K562 (cell line): ENCODE measurements around the gene CDKN2B. TPM values are rescaled to one million over a fixed set of nuclear protein-coding genes. Genes with fewer than 3 reads are reported as not detected.

Source experiments
- ATAC-seq: fragments of 200-7000 bp; cut with Tn5 transposase; 3 replicates; pipeline ENCODE4 v1.9.1; 2020; ENCODE audit warnings: moderate library complexity
- BruUV-seq: library from RNA; stranded (reverse); fragments of 400-500 nt; replicated peaks from 2 replicates; lab custom pipeline; 2021; lab: Mats Ljungman, UMichigan
- CTCF ChIA-PET: fragments of 300-600 bp; formaldehyde crosslinking; extraction: SDS; loops from one replicate; lab custom pipeline; 2021; ENCODE audit warnings: low intra/inter-chr PET ratio; lab: Yijun Ruan, JAX
- POLR2A ChIA-PET: fragments of 300-600, 350-650 bp; sonication (Branson Sonifier 250); formaldehyde crosslinking; extraction: SDS; loops from one replicate; lab custom pipeline; 2021; ENCODE audit warnings: antibody characterized with exemption, inconsistent platforms; lab: Yijun Ruan, JAX
- DNase-seq, 4 experiments: peaks; one replicate each; pipeline versions ENCODE4 v3.0.0 to v3.0.0-alpha.2; 2011 to 2018; ENCODE audit warnings: low spot score in 3 of 4, mixed read lengths in 3 of 4; ENCODE audit errors: extremely low read depth in 1 of 4
- FAIRE-seq: peaks from 2 replicates; lab custom pipeline; 2011; peaks lifted over from hg19 to GRCh38; lab: Jason Lieb, UNC
- H2AFZ ChIP-seq: 2 replicates; pipeline ENCODE4 v1.6.0; 2011; ENCODE audit warnings: low read depth, low read length, control low read depth, inconsistent platforms
- H3K27ac ChIP-seq: fragments of 200-600 bp; 3 replicates; pipeline ENCODE4 v1.8.0; 2011; ENCODE audit warnings: low read depth, mild to moderate bottlenecking, control low read depth, inconsistent platforms, low read length, moderate library complexity, mixed read lengths; ENCODE audit errors: extremely low read depth
- H3K27me3 ChIP-seq, 2 experiments: fragments of 300-600 bp in 1 of 2; 2 replicates in 1 of 2; 3 replicates in 1 of 2; pipeline versions ENCODE4 v1.6.0 to v1.8.0; 2011; ENCODE audit warnings: inconsistent platforms in 2 of 2, low read length in 2 of 2, mild to moderate bottlenecking in 1 of 2, mixed read lengths in 1 of 2, moderate library complexity in 1 of 2; ENCODE audit not compliant: control insufficient read depth in 2 of 2, insufficient read depth in 2 of 2
- H3K36me3 ChIP-seq: fragments of 300-600 bp; 3 replicates; pipeline ENCODE4 v1.8.0; 2011; ENCODE audit warnings: mild to moderate bottlenecking, low read length, inconsistent platforms; ENCODE audit not compliant: control insufficient read depth, insufficient read depth
- H3K4me1 ChIP-seq, 2 experiments: fragments of 200-600 bp in 1 of 2; replicated peaks in 1 of 2; 2 replicates in 1 of 2; 3 replicates in 1 of 2; pipeline versions ENCODE4 v1.5.1 to v1.8.0; 2011; ENCODE audit warnings: inconsistent platforms in 2 of 2, low read length in 2 of 2, mild to moderate bottlenecking in 1 of 2, mixed read lengths in 1 of 2, moderate library complexity in 1 of 2; ENCODE audit not compliant: control insufficient read depth in 2 of 2, insufficient read depth in 2 of 2
- H3K4me2 ChIP-seq: 2 replicates; pipeline ENCODE4 v1.6.1; 2011; ENCODE audit warnings: low read length, control low read depth, inconsistent platforms, mixed read lengths; ENCODE audit not compliant: insufficient read depth
- H3K4me3 ChIP-seq: fragments of 200-600 bp; sonication (generic), shearing (Covaris generic); 2 replicates; pipeline ENCODE4 v1.5.1; 2016; ENCODE audit warnings: control low read depth, inconsistent platforms
- H3K79me2 ChIP-seq: fragments of 200-600 bp; 3 replicates; pipeline ENCODE4 v1.8.0; 2011; ENCODE audit warnings: low read length, inconsistent platforms; ENCODE audit not compliant: control insufficient read depth, insufficient read depth
- H3K9ac ChIP-seq, 2 experiments: 2 replicates each; pipeline versions ENCODE4 v1.6.0 to v1.6.1; 2011; ENCODE audit warnings: low read depth in 2 of 2, low read length in 2 of 2, control low read depth in 1 of 2, inconsistent platforms in 1 of 2, mild to moderate bottlenecking in 1 of 2, mixed read lengths in 1 of 2; ENCODE audit not compliant: insufficient read depth in 1 of 2
- H3K9me1 ChIP-seq: one replicate; pipeline ENCODE4 v1.6.0; 2011; ENCODE audit warnings: inconsistent platforms, mild to moderate bottlenecking, low read length, moderate library complexity; ENCODE audit not compliant: control insufficient read depth, insufficient read depth
- H3K9me3 ChIP-seq: replicated peaks from 2 replicates; pipeline ENCODE4 v1.5.1; 2011; ENCODE audit warnings: low read depth, low read length, inconsistent platforms; ENCODE audit not compliant: control insufficient read depth, insufficient read depth
- H4K20me1 ChIP-seq: replicated peaks from 2 replicates; pipeline ENCODE4 v1.6.1; 2011; ENCODE audit warnings: low read length, inconsistent platforms, mixed read lengths; ENCODE audit not compliant: control insufficient read depth, insufficient read depth
- CCAR2 ChIP-seq: fragments of 200-400 bp; formaldehyde crosslinking; IDR thresholded peaks from 2 replicates; pipeline ENCODE4 v1.6.1; 2017; ENCODE audit warnings: mild to moderate bottlenecking, low read depth, low read length
- FOSL1 ChIP-seq: fragments of 200-800 bp; sonication (Bioruptor generic); conservative IDR thresholded peaks from 2 replicates; pipeline ENCODE4 v1.6.1; 2016; ENCODE audit warnings: missing genetic modification characterization, missing compliant biosample characterization
- HDAC6 ChIP-seq: IDR thresholded peaks from 2 replicates; pipeline ENCODE4 v1.6.1; 2012; ENCODE audit warnings: low read depth, mild to moderate bottlenecking, control low read depth, inconsistent platforms, low read length, moderate library complexity
- NCOR1 ChIP-seq: fragments of 450-650 bp; IDR thresholded peaks from 2 replicates; pipeline ENCODE4 v1.6.1; 2016; ENCODE audit warnings: mild to moderate bottlenecking, moderate library complexity
- RBM39 ChIP-seq: fragments of 200-400 bp; formaldehyde crosslinking; optimal IDR thresholded peaks from 2 replicates; pipeline ENCODE3; 2018; ENCODE audit warnings: low read depth, low read length
- STAT5A ChIP-seq: IDR thresholded peaks from 2 replicates; pipeline ENCODE4 v1.6.1; 2012; ENCODE audit warnings: low read length, inconsistent platforms, borderline replicate concordance
- XRCC3 ChIP-seq: fragments of 450-650 bp; IDR thresholded peaks from 2 replicates; pipeline ENCODE4 v1.6.1; 2017; ENCODE audit warnings: mild to moderate bottlenecking, moderate library complexity
- ZBTB17 ChIP-seq: fragments of 450-650 bp; formaldehyde crosslinking; IDR thresholded peaks from 2 replicates; pipeline ENCODE4 v1.4.0; 2020; ENCODE audit warnings: mild to moderate bottlenecking
- ZC3H4 ChIP-seq: sonication (generic); formaldehyde crosslinking; IDR thresholded peaks from 2 replicates; pipeline ENCODE4 v1.9.0; 2021; ENCODE audit warnings: missing genetic modification reagents, borderline replicate concordance
- ZFPM2 ChIP-seq: fragments of 250-450 bp; sonication (Bioruptor Pico); IDR thresholded peaks from 2 replicates; pipeline ENCODE4 v1.5.1; 2022; ENCODE audit warnings: mild to moderate bottlenecking
- WGBS: fragments of 100-300 bp; shearing (Covaris generic); methylation state at CpG from one replicate; pipeline ENCODE4 v1.1.6; 2016; ENCODE audit warnings: low coverage, mixed read lengths; ENCODE audit not compliant: insufficient coverage; ENCODE audit errors: missing lambda C conversion rate; 5-methylcytosine and 5-hydroxymethylcytosine counted together
- in situ Hi-C: fragments of 300-500 bp; cut with MboI; formaldehyde crosslinking; loops from 4 replicates; pipeline ENCODE4 v1.15.0; 2018; ENCODE audit warnings: inconsistent platforms, mixed read lengths
- intact Hi-C: fragments of 100-400 bp; cut with micrococcal nuclease; formaldehyde crosslinking; loops from 2 replicates; pipeline ENCODE4 v1.14.2; 2022
- polyA plus RNA-seq, 8 experiments: library from polyadenylated mRNA; depleted of rRNA in 4 of 8; stranded (reverse) in 5 of 8; unstranded in 3 of 8; fragments of >200 nt; fragmentation: Nextera tagmentation in 2 of 8; fragmentation: Illumina TruSeq in 1 of 8; extraction: Ambion mirVana in 2 of 8; extraction: Trizol in 1 of 8; gene quantifications; 2 replicates each; pipeline versions ENCODE4 v1.2.1 to v1.2.3, GENCODE V29; 2011 to 2014; ENCODE audit warnings: inconsistent platforms in 1 of 8, missing spikeins in 1 of 8
- total RNA-seq, 7 experiments: library from RNA; depleted of rRNA in 6 of 7; stranded (reverse); fragments of >200 nt in 6 of 7; fragmentation: Illumina TruSeq in 2 of 7; extraction: Trizol in 2 of 7; gene quantifications; 2 replicates each; pipeline versions ENCODE4 v1.2.1 to v1.2.3, GENCODE V29; 2011 to 2021; ENCODE audit warnings: low replicate concordance in 1 of 7
- TF ChIP-seq, protein P1 (sequence below): fragments of 200-800 bp; sonication (Bioruptor generic); IDR thresholded peaks from 2 replicates; pipeline ENCODE4 v1.6.1; 2016; ENCODE audit warnings: missing genetic modification characterization, missing compliant biosample characterization
- TF ChIP-seq, protein P2 (sequence below): sonication (generic); formaldehyde crosslinking; IDR thresholded peaks from 2 replicates; pipeline ENCODE4 v1.8.0; 2022; ENCODE audit warnings: mild to moderate bottlenecking, missing genetic modification reagents
- TF ChIP-seq, protein P3 (sequence below), 3 experiments: IDR thresholded peaks in 2 of 3; conservative IDR thresholded peaks in 1 of 3; 2 replicates each; pipeline ENCODE4 v1.5.1; 2011 to 2012; ENCODE audit warnings: low read length in 3 of 3, mild to moderate bottlenecking in 3 of 3, control low read depth in 2 of 3, improper control_type of control experiment in 1 of 3, inconsistent platforms in 1 of 3, low read depth in 1 of 3, mixed read lengths in 1 of 3, moderate library complexity in 1 of 3; ENCODE audit not compliant: insufficient read depth in 2 of 3

The CDKN2B gene
- total and polyA plus RNA-seq, 9 of the 15 experiments (the other 6 are each of a cell fraction or from before 2014, with no cell fraction given) = not detected

DNA sequence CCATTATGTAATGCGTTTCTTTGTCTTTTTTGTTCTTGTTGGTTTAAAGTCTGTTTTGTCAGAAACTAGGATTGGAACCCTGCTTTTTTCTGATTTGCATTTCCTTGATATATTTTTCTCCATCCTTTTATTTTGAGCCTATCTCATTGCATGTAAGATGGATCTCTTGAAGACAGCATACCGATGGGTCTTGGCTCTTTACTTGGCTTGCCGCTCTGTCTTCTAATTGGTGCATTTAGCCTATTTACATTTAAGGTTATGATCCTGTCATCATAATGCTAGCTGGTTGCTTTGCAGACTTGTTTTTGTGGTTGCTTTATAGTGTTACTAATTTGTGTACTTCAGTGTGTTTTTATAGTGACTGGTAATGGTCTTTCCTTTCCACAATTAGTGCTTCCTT, 13.3 kb upstream of the CDKN2B start:
- no TSS peak for BruUV-seq
- FAIRE-seq (no peak), DNase-seq (no peak), ATAC-seq (no peak)
- ChIA-PET CTCF (no interaction called here), POLR2A (no interaction called here)
- H4K20me1 ChIP-seq = no peaks in the 10 kb centered on the region
- no peak overlapping the region for H3K27ac ChIP-seq
- no peaks in the 10 kb centered on the region for H3K36me3 ChIP-seq
- H3K27me3 ChIP-seq = no peaks in the 10 kb centered on the region
- no peaks in the 10 kb centered on the region for H3K9me3 ChIP-seq
- no peaks in the 10 kb centered on the region for H3K4me1 ChIP-seq
- no peak overlapping the region for H3K4me3 ChIP-seq
- WGBS = no CpG with 5 or more reads among the region's 3 CpGs
- no peaks in the 10 kb centered on the region for H3K9me1 ChIP-seq
- no peak overlapping the region for H3K4me2 ChIP-seq
- H3K9ac ChIP-seq = no peak overlapping the region
- intact Hi-C loops (no loop called here), in situ Hi-C loops (no loop called here)
- H2AFZ ChIP-seq = no peak overlapping the region
- no peaks in the 10 kb centered on the region for H3K79me2 ChIP-seq
- TF ChIP-seq, protein P1, sequence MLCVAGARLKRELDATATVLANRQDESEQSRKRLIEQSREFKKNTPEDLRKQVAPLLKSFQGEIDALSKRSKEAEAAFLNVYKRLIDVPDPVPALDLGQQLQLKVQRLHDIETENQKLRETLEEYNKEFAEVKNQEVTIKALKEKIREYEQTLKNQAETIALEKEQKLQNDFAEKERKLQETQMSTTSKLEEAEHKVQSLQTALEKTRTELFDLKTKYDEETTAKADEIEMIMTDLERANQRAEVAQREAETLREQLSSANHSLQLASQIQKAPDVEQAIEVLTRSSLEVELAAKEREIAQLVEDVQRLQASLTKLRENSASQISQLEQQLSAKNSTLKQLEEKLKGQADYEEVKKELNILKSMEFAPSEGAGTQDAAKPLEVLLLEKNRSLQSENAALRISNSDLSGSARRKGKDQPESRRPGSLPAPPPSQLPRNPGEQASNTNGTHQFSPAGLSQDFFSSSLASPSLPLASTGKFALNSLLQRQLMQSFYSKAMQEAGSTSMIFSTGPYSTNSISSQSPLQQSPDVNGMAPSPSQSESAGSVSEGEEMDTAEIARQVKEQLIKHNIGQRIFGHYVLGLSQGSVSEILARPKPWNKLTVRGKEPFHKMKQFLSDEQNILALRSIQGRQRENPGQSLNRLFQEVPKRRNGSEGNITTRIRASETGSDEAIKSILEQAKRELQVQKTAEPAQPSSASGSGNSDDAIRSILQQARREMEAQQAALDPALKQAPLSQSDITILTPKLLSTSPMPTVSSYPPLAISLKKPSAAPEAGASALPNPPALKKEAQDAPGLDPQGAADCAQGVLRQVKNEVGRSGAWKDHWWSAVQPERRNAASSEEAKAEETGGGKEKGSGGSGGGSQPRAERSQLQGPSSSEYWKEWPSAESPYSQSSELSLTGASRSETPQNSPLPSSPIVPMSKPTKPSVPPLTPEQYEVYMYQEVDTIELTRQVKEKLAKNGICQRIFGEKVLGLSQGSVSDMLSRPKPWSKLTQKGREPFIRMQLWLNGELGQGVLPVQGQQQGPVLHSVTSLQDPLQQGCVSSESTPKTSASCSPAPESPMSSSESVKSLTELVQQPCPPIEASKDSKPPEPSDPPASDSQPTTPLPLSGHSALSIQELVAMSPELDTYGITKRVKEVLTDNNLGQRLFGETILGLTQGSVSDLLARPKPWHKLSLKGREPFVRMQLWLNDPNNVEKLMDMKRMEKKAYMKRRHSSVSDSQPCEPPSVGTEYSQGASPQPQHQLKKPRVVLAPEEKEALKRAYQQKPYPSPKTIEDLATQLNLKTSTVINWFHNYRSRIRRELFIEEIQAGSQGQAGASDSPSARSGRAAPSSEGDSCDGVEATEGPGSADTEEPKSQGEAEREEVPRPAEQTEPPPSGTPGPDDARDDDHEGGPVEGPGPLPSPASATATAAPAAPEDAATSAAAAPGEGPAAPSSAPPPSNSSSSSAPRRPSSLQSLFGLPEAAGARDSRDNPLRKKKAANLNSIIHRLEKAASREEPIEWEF (CRISPR knock-in tag) = no peak
- TF ChIP-seq NCOR1 = no peak
- TF ChIP-seq RBM39 = no peak
- no peak for TF ChIP-seq STAT5A
- no peak for TF ChIP-seq XRCC3
- TF ChIP-seq ZBTB17 (CRISPR knock-in tag) = no peak
- no peak for TF ChIP-seq ZC3H4 (CRISPR knock-in tag)
- TF ChIP-seq, protein P2, sequence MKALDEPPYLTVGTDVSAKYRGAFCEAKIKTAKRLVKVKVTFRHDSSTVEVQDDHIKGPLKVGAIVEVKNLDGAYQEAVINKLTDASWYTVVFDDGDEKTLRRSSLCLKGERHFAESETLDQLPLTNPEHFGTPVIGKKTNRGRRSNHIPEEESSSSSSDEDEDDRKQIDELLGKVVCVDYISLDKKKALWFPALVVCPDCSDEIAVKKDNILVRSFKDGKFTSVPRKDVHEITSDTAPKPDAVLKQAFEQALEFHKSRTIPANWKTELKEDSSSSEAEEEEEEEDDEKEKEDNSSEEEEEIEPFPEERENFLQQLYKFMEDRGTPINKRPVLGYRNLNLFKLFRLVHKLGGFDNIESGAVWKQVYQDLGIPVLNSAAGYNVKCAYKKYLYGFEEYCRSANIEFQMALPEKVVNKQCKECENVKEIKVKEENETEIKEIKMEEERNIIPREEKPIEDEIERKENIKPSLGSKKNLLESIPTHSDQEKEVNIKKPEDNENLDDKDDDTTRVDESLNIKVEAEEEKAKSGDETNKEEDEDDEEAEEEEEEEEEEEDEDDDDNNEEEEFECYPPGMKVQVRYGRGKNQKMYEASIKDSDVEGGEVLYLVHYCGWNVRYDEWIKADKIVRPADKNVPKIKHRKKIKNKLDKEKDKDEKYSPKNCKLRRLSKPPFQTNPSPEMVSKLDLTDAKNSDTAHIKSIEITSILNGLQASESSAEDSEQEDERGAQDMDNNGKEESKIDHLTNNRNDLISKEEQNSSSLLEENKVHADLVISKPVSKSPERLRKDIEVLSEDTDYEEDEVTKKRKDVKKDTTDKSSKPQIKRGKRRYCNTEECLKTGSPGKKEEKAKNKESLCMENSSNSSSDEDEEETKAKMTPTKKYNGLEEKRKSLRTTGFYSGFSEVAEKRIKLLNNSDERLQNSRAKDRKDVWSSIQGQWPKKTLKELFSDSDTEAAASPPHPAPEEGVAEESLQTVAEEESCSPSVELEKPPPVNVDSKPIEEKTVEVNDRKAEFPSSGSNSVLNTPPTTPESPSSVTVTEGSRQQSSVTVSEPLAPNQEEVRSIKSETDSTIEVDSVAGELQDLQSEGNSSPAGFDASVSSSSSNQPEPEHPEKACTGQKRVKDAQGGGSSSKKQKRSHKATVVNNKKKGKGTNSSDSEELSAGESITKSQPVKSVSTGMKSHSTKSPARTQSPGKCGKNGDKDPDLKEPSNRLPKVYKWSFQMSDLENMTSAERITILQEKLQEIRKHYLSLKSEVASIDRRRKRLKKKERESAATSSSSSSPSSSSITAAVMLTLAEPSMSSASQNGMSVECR = no peak
- TF ChIP-seq HDAC6 = no peak
- TF ChIP-seq ZFPM2 (CRISPR knock-in tag) = no peak
- TF ChIP-seq CCAR2 = no peak
- TF ChIP-seq, protein P3, sequence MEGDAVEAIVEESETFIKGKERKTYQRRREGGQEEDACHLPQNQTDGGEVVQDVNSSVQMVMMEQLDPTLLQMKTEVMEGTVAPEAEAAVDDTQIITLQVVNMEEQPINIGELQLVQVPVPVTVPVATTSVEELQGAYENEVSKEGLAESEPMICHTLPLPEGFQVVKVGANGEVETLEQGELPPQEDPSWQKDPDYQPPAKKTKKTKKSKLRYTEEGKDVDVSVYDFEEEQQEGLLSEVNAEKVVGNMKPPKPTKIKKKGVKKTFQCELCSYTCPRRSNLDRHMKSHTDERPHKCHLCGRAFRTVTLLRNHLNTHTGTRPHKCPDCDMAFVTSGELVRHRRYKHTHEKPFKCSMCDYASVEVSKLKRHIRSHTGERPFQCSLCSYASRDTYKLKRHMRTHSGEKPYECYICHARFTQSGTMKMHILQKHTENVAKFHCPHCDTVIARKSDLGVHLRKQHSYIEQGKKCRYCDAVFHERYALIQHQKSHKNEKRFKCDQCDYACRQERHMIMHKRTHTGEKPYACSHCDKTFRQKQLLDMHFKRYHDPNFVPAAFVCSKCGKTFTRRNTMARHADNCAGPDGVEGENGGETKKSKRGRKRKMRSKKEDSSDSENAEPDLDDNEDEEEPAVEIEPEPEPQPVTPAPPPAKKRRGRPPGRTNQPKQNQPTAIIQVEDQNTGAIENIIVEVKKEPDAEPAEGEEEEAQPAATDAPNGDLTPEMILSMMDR (IDR thresholded peaks at IDR 0.05 in 2 of 3, conservative IDR thresholded peaks at IDR 0.05 in 1 of 3; ENCODE audit: insufficient read depth in 2 of 3, low read depth in 1 of 3, low read length in 3 of 3) = no peak
- no peak for TF ChIP-seq FOSL1 (tag)
